NCI-H526 treated with DMSO at 0.1 percent for 48 hours (cell line): Measurements from ENCODE around the gene ABCC12.
"Not testable (repeated sequence)": the region's sequence is repeated elsewhere in the genome, so short reads cannot be mapped to it uniquely, and the experiment has no call there.

ENCODE experiments used
- DNase-seq: peaks from one replicate; lab custom pipeline; 2025; lab: John Stamatoyannopoulos, UW

Gene ABCC12

GRCh38 chr16:48155926-48156789 lies at the start of gene ABCC12:
TSS of gene ABCC12 (minus strand) at chr16:48155993. CDS start at chr16:48146424, 9,569 bp downstream.
- no peak for DNase-seq

GRCh38 chr16:48204825-48205151 lies 49.0 kb upstream of the ABCC12 start:
- DNase-seq: no peak

GRCh38 chr16:48203974-48204824 lies 48.4 kb upstream of the ABCC12 start:
- DNase-seq: no peak

- no peak for DNase-seq
These were observed 45.9 kb upstream of the ABCC12 start for GRCh38 chr16:48201515-48202201.

- peak; percentile 81 for DNase-seq
These were observed 41.5 kb upstream of the ABCC12 start for GRCh38 chr16:48197294-48197693.

GRCh38 chr16:48194828-48195556 lies 39.2 kb upstream of the ABCC12 start:
- no peak for DNase-seq

- DNase-seq: no peak
These were observed 38.1 kb upstream of the ABCC12 start for GRCh38 chr16:48193846-48194245.

- DNase-seq: no peak
These were observed 32.8 kb upstream of the ABCC12 start for GRCh38 chr16:48188449-48189102.

GRCh38 chr16:48187779-48188178 lies 32.0 kb upstream of the ABCC12 start:
- no peak for DNase-seq

- DNase-seq: no peak
These were observed 28.9 kb upstream of the ABCC12 start for GRCh38 chr16:48184681-48185080.

- DNase-seq: no peak
These were observed 27.3 kb upstream of the ABCC12 start for GRCh38 chr16:48182979-48183537.

GRCh38 chr16:48181746-48182520 lies 26.1 kb upstream of the ABCC12 start:
- not testable (repeated sequence) for DNase-seq

- no peak for DNase-seq
These were observed 25.2 kb upstream of the ABCC12 start for GRCh38 chr16:48180868-48181480.

GRCh38 chr16:48176635-48177408 lies 21.0 kb upstream of the ABCC12 start:
- DNase-seq: no peak

- DNase-seq: no peak
These were observed 18.1 kb upstream of the ABCC12 start for GRCh38 chr16:48173889-48174288.

GRCh38 chr16:48172682-48173081 lies 16.9 kb upstream of the ABCC12 start:
- DNase-seq: peak; percentile 24

GRCh38 chr16:48169896-48170295 lies 14.1 kb upstream of the ABCC12 start:
- no peak for DNase-seq

GRCh38 chr16:48168075-48168474 lies 12.3 kb upstream of the ABCC12 start:
- no peak for DNase-seq

GRCh38 chr16:48166617-48167016 lies 10.8 kb upstream of the ABCC12 start:
- DNase-seq: not testable (repeated sequence)
